Measurements from ENCODE around the gene SAMD10. TPM values are rescaled to one million over a fixed set of nuclear protein-coding genes. Genes with fewer than 3 reads are reported as not detected.
A peak's percentile ranks its signal among the peaks of the same experiment; 100 is the strongest.

Gene SAMD10
- total RNA-seq, 1 experiment from 2014 or later: 8.8 TPM

DNA sequence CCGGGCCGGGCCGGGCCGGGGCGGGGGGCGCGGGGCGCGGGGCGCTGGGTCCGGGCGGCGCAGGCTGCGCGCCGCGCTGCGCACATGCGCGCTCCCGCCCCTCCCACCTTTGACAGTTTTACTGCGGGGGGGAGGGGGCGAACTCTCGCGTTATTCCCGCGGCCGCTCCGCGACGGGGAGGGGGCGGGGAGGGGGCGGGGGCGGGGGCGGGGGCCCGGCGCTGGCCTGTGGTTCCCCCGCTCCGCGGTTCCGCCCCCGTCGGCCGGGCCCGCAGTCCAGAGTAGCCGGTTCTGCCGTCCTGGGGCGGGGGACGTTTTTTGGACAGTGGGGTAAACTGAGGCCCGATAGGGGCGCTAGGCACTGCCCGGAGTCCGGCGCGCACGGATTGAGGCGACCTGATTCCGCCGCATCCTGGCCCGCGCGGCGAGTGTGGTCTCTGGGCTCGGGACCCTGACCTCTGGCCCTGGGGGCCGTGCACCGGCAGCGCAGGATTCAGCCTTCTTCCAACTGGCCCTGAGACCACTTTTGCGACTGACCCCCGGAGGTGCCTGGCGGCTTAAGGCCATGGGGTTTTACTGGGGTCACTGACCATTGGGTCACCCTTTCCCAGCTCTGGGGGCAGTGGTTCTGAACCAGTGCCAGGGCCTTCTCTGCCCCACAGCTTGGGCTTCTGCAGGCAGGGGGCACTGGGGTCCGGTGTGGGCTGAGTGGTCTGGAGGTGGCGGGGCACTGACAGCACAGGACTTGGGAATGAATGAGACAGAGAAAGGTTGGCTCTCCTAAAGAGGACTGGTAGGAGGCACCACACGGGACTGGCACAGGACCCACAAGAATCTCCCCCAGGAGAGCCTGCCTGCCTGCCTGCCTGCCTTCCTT is 9.4 kb downstream of the SAMD10 start, which contains the start of gene ZNF512B:
ZNF512B (minus strand) TSS at position 93 of the 876 bp plus-strand sequence. CDS start 1,980 bp downstream, outside the sequence.
- peaks cover 27% of the 10 kb centered on the region for H3K4me1 ChIP-seq (ENCODE audit: control insufficient read depth, insufficient read depth, low read length)
- in situ Hi-C loops (cut with HindIII; ENCODE audit: low pct_unique_long_range_greater_than_20kb, low sequenced_read_pairs): no loop called here
- no peaks in the 10 kb centered on the region for H3K27me3 ChIP-seq (ENCODE audit: control insufficient read depth, insufficient read depth, low read length)
- DNase-seq (ENCODE audit: low read depth, low spot score) (no peak), ATAC-seq (peak; percentile 49)
- TF ChIP-seq SIN3A (IDR thresholded peaks at IDR 0.05; ENCODE audit: borderline replicate concordance, insufficient read depth, low read depth, low read length) (peak; percentile 70; the same call in 1 of the 2 replicates), TCF7L2 (IDR thresholded peaks at IDR 0.05; ENCODE audit: low read depth, low read length) (no peak), POLR2AphosphoS5 (IDR thresholded peaks at IDR 0.05; ENCODE audit: low read depth, low read length) (no peak)
- peak within 1 kb of the TSS; percentile 68 for H3K27ac ChIP-seq (ENCODE audit: low read length)
- no peaks in the 10 kb centered on the region for H3K9me3 ChIP-seq (ENCODE audit: control insufficient read depth, insufficient read depth, low read depth, low read length)
- H3K36me3 ChIP-seq (ENCODE audit: control insufficient read depth, insufficient read depth, low read length): no peaks in the 10 kb centered on the region; the same call in 1 of the 2 replicates
- CTCF ChIA-PET: no interaction called here
- intact Hi-C loops (cut with micrococcal nuclease; ENCODE audit: unreplicated experiment): no loop called here
- no TSS peak for BruUV-seq (replicated peaks)
- POLR2A ChIA-PET: no interaction called here
- peak within 1 kb of the TSS; percentile 58 to 67 for H3K4me3 ChIP-seq (ENCODE audit: low read depth in 2 of 2, low read length in 2 of 2)

DNA sequence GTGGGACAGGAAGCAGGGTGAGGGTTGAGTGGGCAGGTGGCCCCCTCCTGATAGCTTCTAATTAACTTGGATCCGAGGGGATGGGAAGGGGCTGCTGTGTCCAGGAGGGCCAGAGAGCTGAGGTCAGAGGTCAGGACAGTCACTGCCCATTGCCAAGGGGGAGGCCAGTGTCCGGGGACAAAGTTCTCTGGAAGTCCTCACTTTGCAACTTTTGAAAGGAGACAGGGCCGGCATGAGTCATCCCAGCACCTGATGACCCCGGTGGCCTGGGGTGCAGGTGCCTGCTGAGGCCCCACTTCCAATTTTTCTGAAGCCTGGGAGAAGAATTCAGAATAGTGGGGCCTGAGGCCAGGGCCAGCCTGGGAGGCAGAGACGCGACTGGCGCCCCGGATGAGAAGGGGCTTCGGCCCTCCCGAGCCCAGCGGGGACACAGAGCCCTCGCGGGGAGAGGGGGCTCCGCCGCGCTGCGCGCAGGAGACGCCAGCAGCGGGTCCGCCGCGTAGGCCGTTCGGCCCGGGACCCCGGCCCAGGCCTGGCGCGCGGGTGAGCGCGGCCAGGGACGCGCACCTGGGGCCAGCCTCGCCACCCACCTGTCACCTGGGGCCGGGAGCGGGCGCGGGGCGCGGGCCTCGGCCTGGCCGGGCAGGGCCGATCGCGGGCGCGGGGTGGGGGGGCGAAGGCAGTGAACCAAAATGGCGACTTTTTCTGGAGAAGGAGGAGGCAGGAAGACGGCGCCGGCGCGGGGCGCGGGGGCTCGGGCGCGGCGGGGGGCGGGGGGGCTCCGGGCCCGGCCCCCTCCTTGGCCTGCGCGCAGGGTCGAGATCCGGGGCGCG is 10.3 kb downstream of the SAMD10 start:
- H3K36me3 ChIP-seq (ENCODE audit: control insufficient read depth, insufficient read depth, low read length): no peaks in the 10 kb centered on the region; the same call in 1 of the 2 replicates
- ATAC-seq: peak; percentile 4; the same call in 1 of the 2 replicates
- DNase-seq (ENCODE audit: low read depth, low spot score): no peak
- H3K27me3 ChIP-seq (ENCODE audit: control insufficient read depth, insufficient read depth, low read length): no peaks in the 10 kb centered on the region
- H3K4me3 ChIP-seq (ENCODE audit: low read depth in 2 of 2, low read length in 2 of 2): peak overlapping the region; percentile 58 to 59
- H3K27ac ChIP-seq (ENCODE audit: low read length): peak overlapping the region; percentile 68; the same call in 1 of the 2 replicates
- ChIA-PET POLR2A (no interaction called here), CTCF (no interaction called here)
- H3K9me3 ChIP-seq (ENCODE audit: control insufficient read depth, insufficient read depth, low read depth, low read length): no peaks in the 10 kb centered on the region
- BruUV-seq (replicated peaks): no TSS peak
- intact Hi-C loops (cut with micrococcal nuclease; ENCODE audit: unreplicated experiment): no loop called here
- in situ Hi-C loops (cut with HindIII; ENCODE audit: low pct_unique_long_range_greater_than_20kb, low sequenced_read_pairs): no loop called here
- peaks cover 17% of the 10 kb centered on the region for H3K4me1 ChIP-seq (ENCODE audit: control insufficient read depth, insufficient read depth, low read length)
- TF ChIP-seq SIN3A (IDR thresholded peaks at IDR 0.05; ENCODE audit: borderline replicate concordance, insufficient read depth, low read depth, low read length): no peak; the same call in 1 of the 2 replicates
- TF ChIP-seq, protein P1, sequence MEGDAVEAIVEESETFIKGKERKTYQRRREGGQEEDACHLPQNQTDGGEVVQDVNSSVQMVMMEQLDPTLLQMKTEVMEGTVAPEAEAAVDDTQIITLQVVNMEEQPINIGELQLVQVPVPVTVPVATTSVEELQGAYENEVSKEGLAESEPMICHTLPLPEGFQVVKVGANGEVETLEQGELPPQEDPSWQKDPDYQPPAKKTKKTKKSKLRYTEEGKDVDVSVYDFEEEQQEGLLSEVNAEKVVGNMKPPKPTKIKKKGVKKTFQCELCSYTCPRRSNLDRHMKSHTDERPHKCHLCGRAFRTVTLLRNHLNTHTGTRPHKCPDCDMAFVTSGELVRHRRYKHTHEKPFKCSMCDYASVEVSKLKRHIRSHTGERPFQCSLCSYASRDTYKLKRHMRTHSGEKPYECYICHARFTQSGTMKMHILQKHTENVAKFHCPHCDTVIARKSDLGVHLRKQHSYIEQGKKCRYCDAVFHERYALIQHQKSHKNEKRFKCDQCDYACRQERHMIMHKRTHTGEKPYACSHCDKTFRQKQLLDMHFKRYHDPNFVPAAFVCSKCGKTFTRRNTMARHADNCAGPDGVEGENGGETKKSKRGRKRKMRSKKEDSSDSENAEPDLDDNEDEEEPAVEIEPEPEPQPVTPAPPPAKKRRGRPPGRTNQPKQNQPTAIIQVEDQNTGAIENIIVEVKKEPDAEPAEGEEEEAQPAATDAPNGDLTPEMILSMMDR (IDR thresholded peaks at IDR 0.05): no peak
- TF ChIP-seq POLR2AphosphoS5 (IDR thresholded peaks at IDR 0.05; ENCODE audit: low read depth, low read length): no peak
- no peak for TF ChIP-seq TCF7L2 (IDR thresholded peaks at IDR 0.05; ENCODE audit: low read depth, low read length)
- no peak for TF ChIP-seq REST (IDR thresholded peaks at IDR 0.05; ENCODE audit: insufficient read depth in 1 of 2, low read depth in 2 of 2, low read length in 1 of 2)
